ENCODE measurements around the gene TMEM171.

- TF ChIP-seq CTCF (IDR thresholded peaks at IDR 0.05) (peak; percentile 16), EZH2 (IDR thresholded peaks at IDR 0.05; ENCODE audit: borderline replicate concordance, insufficient read depth, low read depth, low read length, poor library complexity, severe bottlenecking) (no peak)
These were observed 15.2 kb downstream of the TMEM171 start for GRCh38 chr5:73135429-73136054.

Measured in B cell (primary cell).